H1 (cell line): ENCODE results near the gene LDLRAD4. TPM values are rescaled to one million over a fixed set of nuclear protein-coding genes. Genes with fewer than 3 reads are reported as not detected.
A peak's percentile ranks its signal among the peaks of the same experiment; 100 is the strongest.

ENCODE experiments used
- CTCF ChIA-PET: fragments of 300-600 bp; sonication (Branson Sonifier 250); formaldehyde crosslinking; loops from one replicate; lab custom pipeline; 2021; ENCODE audit not compliant: partially characterized antibody; lab: Charles Lee
- POLR2A ChIA-PET: fragments of 300-600 bp; sonication (Branson Sonifier 250); formaldehyde crosslinking; loops from one replicate; lab custom pipeline; 2021; ENCODE audit warnings: inconsistent platforms; ENCODE audit not compliant: partially characterized antibody; lab: Charles Lee
- DNase-seq, 2 experiments: peaks; one replicate each; pipeline versions ENCODE4 v3.0.0 to v3.0.0-alpha.2; 2010 to 2022; ENCODE audit warnings: low spot score in 2 of 2, low read depth in 1 of 2, mixed read lengths in 1 of 2
- FAIRE-seq: peaks from 2 replicates; lab custom pipeline; 2011; peaks lifted over from hg19 to GRCh38; lab: Jason Lieb, UNC
- H2AFZ ChIP-seq: 2 replicates; pipeline ENCODE4 v1.8.1; 2012; ENCODE audit warnings: low read length, inconsistent platforms
- H2AK5ac ChIP-seq: 2 replicates; pipeline ENCODE4 v1.6.1; 2013; ENCODE audit warnings: low read depth, low read length
- H2BK120ac ChIP-seq: replicated peaks from 2 replicates; pipeline ENCODE3; 2013; ENCODE audit warnings: low read depth, low read length, inconsistent platforms
- H2BK12ac ChIP-seq: 2 replicates; pipeline ENCODE4 v1.6.1; 2013; ENCODE audit warnings: low read depth, low read length
- H2BK15ac ChIP-seq: 2 replicates; pipeline ENCODE4 v1.6.1; 2013; ENCODE audit warnings: low read length
- H2BK20ac ChIP-seq: 2 replicates; pipeline ENCODE4 v1.6.1; 2013; ENCODE audit warnings: low read length
- H2BK5ac ChIP-seq: 2 replicates; pipeline ENCODE4 v1.6.1; 2013; ENCODE audit warnings: low read depth, low read length
- H3K14ac ChIP-seq: 2 replicates; pipeline ENCODE4 v1.6.1; 2013; ENCODE audit warnings: inconsistent platforms; ENCODE audit not compliant: insufficient read length
- H3K18ac ChIP-seq: 2 replicates; pipeline ENCODE4 v1.6.1; 2013; ENCODE audit warnings: low read length; ENCODE audit errors: extremely low read depth
- H3K23ac ChIP-seq: 2 replicates; pipeline ENCODE4 v1.6.1; 2013; ENCODE audit warnings: inconsistent platforms; ENCODE audit not compliant: insufficient read length
- H3K23me2 ChIP-seq: 2 replicates; pipeline ENCODE4 v1.6.1; 2013; ENCODE audit warnings: low read depth, low read length
- H3K27ac ChIP-seq: 2 replicates; pipeline ENCODE4 v1.6.1; 2011; ENCODE audit warnings: low read depth, low read length, inconsistent platforms
- H3K27me3 ChIP-seq, 4 experiments: replicated peaks in 1 of 4; 1 replicate in 1 of 4; 2 replicates in 3 of 4; pipeline versions ENCODE4 v1.6.1 to v1.8.1; 2011 to 2013; ENCODE audit warnings: low read length in 3 of 4, mild to moderate bottlenecking in 3 of 4, inconsistent platforms in 2 of 4, mixed read lengths in 2 of 4, moderate library complexity in 1 of 4; ENCODE audit not compliant: control insufficient read depth in 3 of 4, insufficient read depth in 3 of 4; ENCODE audit errors: extremely low read depth in 1 of 4
- H3K36me3 ChIP-seq, 4 experiments: 2 replicates each; pipeline versions ENCODE4 v1.6.1 to v1.8.1; 2011 to 2013; ENCODE audit warnings: mild to moderate bottlenecking in 4 of 4, low read length in 3 of 4, moderate library complexity in 2 of 4, control low read depth in 1 of 4, inconsistent platforms in 1 of 4; ENCODE audit not compliant: insufficient read depth in 4 of 4, control insufficient read depth in 2 of 4
- H3K4ac ChIP-seq: replicated peaks from 2 replicates; pipeline ENCODE3; 2013; ENCODE audit warnings: low read length, low read depth, mixed read lengths, inconsistent platforms; ENCODE audit not compliant: insufficient read length
- H3K4me1 ChIP-seq, 4 experiments: replicated peaks in 1 of 4; 1 replicate in 1 of 4; 2 replicates in 3 of 4; pipeline versions ENCODE4 v1.6.1 to v1.8.1; 2011 to 2013; ENCODE audit warnings: low read length in 3 of 4, inconsistent platforms in 2 of 4, mixed read lengths in 1 of 4; ENCODE audit not compliant: insufficient read depth in 4 of 4, control insufficient read depth in 3 of 4
- H3K4me2 ChIP-seq, 2 experiments: 2 replicates each; pipeline versions ENCODE4 v1.6.1 to v1.8.1; 2011 to 2013; ENCODE audit warnings: low read depth in 2 of 2, low read length in 2 of 2, control low read depth in 1 of 2, inconsistent platforms in 1 of 2, mild to moderate bottlenecking in 1 of 2; ENCODE audit not compliant: insufficient read depth in 1 of 2
- H3K4me3 ChIP-seq, 4 experiments: fragments of 200-600, 300-600 bp in 1 of 4; sonication (generic), shearing (Covaris generic), sonication (Bioruptor Twin) in 1 of 4; 2 replicates each; pipeline versions ENCODE4 v1.5.1 to v1.8.1; 2011 to 2016; ENCODE audit warnings: low read length in 4 of 4, low read depth in 3 of 4, control low read depth in 2 of 4, inconsistent platforms in 2 of 4, mild to moderate bottlenecking in 2 of 4, mixed read lengths in 1 of 4, moderate library complexity in 1 of 4; ENCODE audit not compliant: insufficient read depth in 2 of 4; ENCODE audit errors: extremely low read depth in 1 of 4
- H3K56ac ChIP-seq: replicated peaks from 2 replicates; pipeline ENCODE3; 2013; ENCODE audit warnings: low read depth, mild to moderate bottlenecking, mixed read lengths, low read length, inconsistent platforms; ENCODE audit not compliant: insufficient read length
- H3K79me1 ChIP-seq: 2 replicates; pipeline ENCODE4 v1.6.1; 2013; ENCODE audit warnings: low read depth, low read length, control low read depth
- H3K79me2 ChIP-seq, 2 experiments: 2 replicates each; pipeline versions ENCODE4 v1.6.1 to v1.8.1; 2012 to 2013; ENCODE audit warnings: low read length in 2 of 2, mild to moderate bottlenecking in 2 of 2, inconsistent platforms in 1 of 2; ENCODE audit not compliant: insufficient read depth in 2 of 2, control insufficient read depth in 1 of 2
- H3K9ac ChIP-seq, 4 experiments: replicated peaks in 1 of 4; 1 replicate in 1 of 4; 2 replicates in 3 of 4; pipeline versions ENCODE4 v1.6.1 to v1.8.1; 2011 to 2013; ENCODE audit warnings: low read depth in 3 of 4, low read length in 3 of 4, control low read depth in 2 of 4, mild to moderate bottlenecking in 2 of 4, moderate library complexity in 2 of 4, inconsistent platforms in 1 of 4; ENCODE audit errors: extremely low read depth in 1 of 4
- H3K9me3 ChIP-seq, 2 experiments: 2 replicates each; pipeline versions ENCODE4 v1.6.1 to v1.8.1; 2012 to 2013; ENCODE audit warnings: mild to moderate bottlenecking in 2 of 2, moderate library complexity in 2 of 2, control low read depth in 1 of 2, inconsistent platforms in 1 of 2, low read depth in 1 of 2, low read length in 1 of 2, mixed read lengths in 1 of 2; ENCODE audit not compliant: insufficient read depth in 2 of 2
- H4K20me1 ChIP-seq, 2 experiments: replicated peaks in 1 of 2; 2 replicates each; pipeline versions ENCODE3 to v1.8.1; 2011 to 2013; ENCODE audit warnings: inconsistent platforms in 2 of 2, low read length in 2 of 2, mild to moderate bottlenecking in 1 of 2; ENCODE audit not compliant: insufficient read depth in 2 of 2, control insufficient read depth in 1 of 2
- H4K5ac ChIP-seq: 2 replicates; pipeline ENCODE4 v1.6.1; 2013; ENCODE audit warnings: low read length, low read depth, mixed read lengths, inconsistent platforms; ENCODE audit not compliant: insufficient read length
- H4K8ac ChIP-seq: 2 replicates; pipeline ENCODE4 v1.8.0; 2013; ENCODE audit warnings: mild to moderate bottlenecking, moderate library complexity, low read length, inconsistent platforms; ENCODE audit not compliant: insufficient read depth; ENCODE audit errors: extremely low read depth
- H4K91ac ChIP-seq: replicated peaks from 2 replicates; pipeline ENCODE3; 2013; ENCODE audit warnings: low read length, mixed read lengths, inconsistent platforms; ENCODE audit not compliant: insufficient read length
- CBX8 ChIP-seq: fragments of 300-800, 300-1000 bp; sonication (generic); IDR thresholded peaks from 2 replicates; pipeline ENCODE4 v1.7.1; 2016; ENCODE audit warnings: low read depth, low read length, borderline replicate concordance
- CEBPB ChIP-seq: IDR thresholded peaks from 2 replicates; pipeline ENCODE4 v1.6.1; 2012; ENCODE audit warnings: low read depth, low read length
- CHD2 ChIP-seq: IDR thresholded peaks from 2 replicates; pipeline ENCODE4 v1.6.1; 2012; ENCODE audit warnings: low read length, improper control_type of control experiment
- CTBP2 ChIP-seq: IDR thresholded peaks from 2 replicates; pipeline ENCODE4 v1.7.0; 2011; ENCODE audit warnings: borderline replicate concordance, mild to moderate bottlenecking, moderate library complexity, mixed read lengths, low read length; ENCODE audit not compliant: insufficient read depth, insufficient read length
- EGR1 ChIP-seq: IDR thresholded peaks from 2 replicates; pipeline ENCODE4 v1.6.1; 2011; ENCODE audit warnings: low read depth, low read length, borderline replicate concordance
- RNF2 ChIP-seq: fragments of 200-900, 300-1000 bp; sonication (generic); IDR thresholded peaks from 2 replicates; pipeline ENCODE4 v1.7.1; 2016; ENCODE audit warnings: borderline replicate concordance, low read depth, mild to moderate bottlenecking, antibody characterized with exemption, low read length; ENCODE audit not compliant: poor library complexity, severe bottlenecking; ENCODE audit errors: missing control alignments
- SP1 ChIP-seq: IDR thresholded peaks from 2 replicates; pipeline ENCODE4 v1.6.1; 2011; ENCODE audit warnings: low read depth, low read length
- TAF1 ChIP-seq: IDR thresholded peaks from 2 replicates; pipeline ENCODE4 v1.6.1; 2011; ENCODE audit warnings: mild to moderate bottlenecking, low read depth, low read length
- TBP ChIP-seq: IDR thresholded peaks from 2 replicates; pipeline ENCODE4 v1.6.1; 2011; ENCODE audit warnings: low read depth, low read length, improper control_type of control experiment
- WGBS, 2 experiments: shearing (Covaris generic) in 1 of 2; methylation state at CpG; one replicate each; pipeline versions ENCODE4 v1.1.6 to v1.1.7; 2013 to 2015; ENCODE audit warnings: low lambda C conversion rate in 2 of 2, mixed read lengths in 2 of 2, inconsistent platforms in 1 of 2, low coverage in 1 of 2, missing lambda C conversion rate in 1 of 2; ENCODE audit not compliant: insufficient replicate concordance in 2 of 2, insufficient coverage in 1 of 2, insufficient read length in 1 of 2; ENCODE audit errors: extremely low coverage in 1 of 2, missing lambda C conversion rate in 1 of 2; 5-methylcytosine and 5-hydroxymethylcytosine counted together
- polyA plus RNA-seq, 7 experiments: library from polyadenylated mRNA; depleted of rRNA in 3 of 7; stranded (reverse) in 5 of 7; unstranded in 2 of 7; fragments of >200 nt in 5 of 7; fragments of 200-250 nt in 2 of 7; gene quantifications; 1 replicate in 5 of 7; 2 replicates in 1 of 7; 4 replicates in 1 of 7; pipeline versions ENCODE4 v1.2.1 to v1.2.3, GENCODE V29; 2011 to 2013; ENCODE audit warnings: missing spikeins in 2 of 7, mixed read lengths in 2 of 7
- total RNA-seq: library from RNA; stranded (reverse); fragmentation: NEBNext Ultra II Directional; extraction: Animal tissue kit (Norgen Biotek cat#: 25700); gene quantifications from 2 replicates; pipeline ENCODE4 v1.2.1, GENCODE V29; 2021
- TF ChIP-seq, protein P1 (sequence below): IDR thresholded peaks from 2 replicates; pipeline ENCODE4 v1.6.1; 2012; ENCODE audit warnings: inconsistent platforms

The LDLRAD4 gene
- total and polyA plus RNA-seq, 2 of the 8 experiments (the other 6 are each of a cell fraction or from before 2014, with no cell fraction given), result 0.77 to 1.4 TPM

DNA sequence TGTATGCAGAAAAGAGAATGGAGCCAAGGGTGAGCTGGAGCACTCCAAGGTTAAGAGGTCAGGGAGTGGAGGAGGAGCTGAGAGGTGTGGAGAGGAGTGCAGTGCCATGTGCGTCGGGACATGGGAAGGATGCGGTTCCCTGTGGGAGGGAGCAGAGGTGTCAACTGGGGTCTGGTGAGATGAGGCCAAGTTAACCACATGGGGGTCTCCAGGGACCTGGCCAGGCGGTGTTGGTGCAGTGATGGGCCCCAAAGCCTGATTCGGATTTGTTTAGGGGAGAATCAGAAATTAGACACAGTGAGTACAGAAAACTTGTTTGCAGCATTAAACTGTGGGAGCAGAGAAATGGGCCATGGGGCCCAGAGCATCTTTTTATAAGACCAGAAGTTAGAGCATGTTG lies 210.5 kb downstream of the LDLRAD4 start:
- H4K91ac ChIP-seq, result peak overlapping the region; percentile 59
- H4K8ac ChIP-seq, result no peak overlapping the region
- H3K4me1 ChIP-seq, result no peaks in the 10 kb centered on the region; a peak in 1 of 7 replicates
- no peak overlapping the region for H4K5ac ChIP-seq
- no peak overlapping the region for H3K14ac ChIP-seq
- H2BK5ac ChIP-seq, result no peak overlapping the region
- FAIRE-seq (no peak), DNase-seq (no peak)
- peak overlapping the region; percentile 92; the same call in 1 of the 2 replicates for H2BK15ac ChIP-seq
- H3K23ac ChIP-seq, result no peak overlapping the region
- no peak overlapping the region for H3K4ac ChIP-seq
- H3K36me3 ChIP-seq, result no peaks in the 10 kb centered on the region
- H3K79me1 ChIP-seq, result no peaks in the 10 kb centered on the region
- no peaks in the 10 kb centered on the region for H4K20me1 ChIP-seq
- ChIA-PET CTCF (interaction anchor here (1.2 to 1.4 kb wide), 2 partner anchors 9 to 129 kb away, joined by 3 to 4 read pairs; no protein-coding TSS in a partner anchor), POLR2A (no interaction called here)
- H3K56ac ChIP-seq, result no peak overlapping the region
- 0 out of 2 replicates have a peak overlapping the region, but pooled peaks have one; percentile 29 for H2BK12ac ChIP-seq
- H3K9me3 ChIP-seq, result no peaks in the 10 kb centered on the region
- H2AK5ac ChIP-seq, result no peak overlapping the region
- no peaks in the 10 kb centered on the region for H3K27me3 ChIP-seq
- no peak overlapping the region for H3K4me3 ChIP-seq
- H2BK20ac ChIP-seq, result no peak overlapping the region
- no peak overlapping the region for H2AFZ ChIP-seq
- H3K4me2 ChIP-seq, result no peak overlapping the region
- WGBS, 2 experiments, result 88% methylated on average over 5 of the region's 5 CpGs; no CpG with 5 or more reads in 1 of the 2 experiments
- no peak overlapping the region; the same call in 1 of the 2 replicates for H3K18ac ChIP-seq
- no peak overlapping the region for H2BK120ac ChIP-seq
- TF ChIP-seq CHD2, result no peak
- no peak for TF ChIP-seq TBP
- TF ChIP-seq CBX8, result no peak
- TF ChIP-seq SP1, result no peak
- no peak for TF ChIP-seq TAF1
- no peak for TF ChIP-seq CEBPB
- TF ChIP-seq EGR1, result no peak
- TF ChIP-seq CTBP2, result no peak
- TF ChIP-seq, protein P1, sequence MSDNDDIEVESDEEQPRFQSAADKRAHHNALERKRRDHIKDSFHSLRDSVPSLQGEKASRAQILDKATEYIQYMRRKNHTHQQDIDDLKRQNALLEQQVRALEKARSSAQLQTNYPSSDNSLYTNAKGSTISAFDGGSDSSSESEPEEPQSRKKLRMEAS, result no peak
- TF ChIP-seq RNF2, result no peak
- no peaks in the 10 kb centered on the region for H3K79me2 ChIP-seq
- no peak overlapping the region for H3K9ac ChIP-seq
- no peaks in the 10 kb centered on the region for H3K23me2 ChIP-seq
- no peak overlapping the region for H3K27ac ChIP-seq
